Activated CD4-positive, alpha-beta T cell treated with anti-CD3 and anti-CD28 coated beads, Interleukin-2, amount 10 ng/mL, durations not matched to agents 7 days and 5 days (primary cell): ENCODE measurements around the gene UMOD. TPM values are rescaled to one million over a fixed set of nuclear protein-coding genes. Genes with fewer than 3 reads are reported as not detected.

Experiments used
- CTCF ChIA-PET: fragments of 350-600 bp; sonication (Branson Sonifier 250); formaldehyde crosslinking; loops from one replicate; lab custom pipeline; 2021; ENCODE audit warnings: antibody characterized with exemption; lab: Charles Lee
- POLR2A ChIA-PET: fragments of 350-600 bp; sonication (Branson Sonifier 250); formaldehyde crosslinking; loops from one replicate; lab custom pipeline; 2021; ENCODE audit warnings: antibody characterized with exemption; lab: Charles Lee
- DNase-seq: peaks from one replicate; pipeline ENCODE4 v3.0.0-alpha.2; 2020
- H3K27ac Mint-ChIP-seq: one replicate; pipeline ENCODE4 v1.8.0; 2021; ENCODE audit warnings: mild to moderate bottlenecking, moderate library complexity, mixed read lengths
- H3K27me3 Mint-ChIP-seq: one replicate; pipeline ENCODE4 v1.8.0; 2021; ENCODE audit warnings: mixed read lengths
- H3K36me3 Mint-ChIP-seq: one replicate; pipeline ENCODE4 v1.8.0; 2021; ENCODE audit warnings: low read depth, mixed read lengths
- H3K4me1 Mint-ChIP-seq: one replicate; pipeline ENCODE4 v1.8.0; 2021; ENCODE audit warnings: mixed read lengths
- H3K4me3 Mint-ChIP-seq: one replicate; pipeline ENCODE4 v1.8.0; 2021; ENCODE audit warnings: mild to moderate bottlenecking, moderate library complexity, mixed read lengths
- H3K9me3 Mint-ChIP-seq: one replicate; pipeline ENCODE4 v1.8.0; 2021; ENCODE audit warnings: mixed read lengths
- total RNA-seq, 2 experiments: library from RNA; stranded (reverse); gene quantifications; one replicate each; pipeline ENCODE4 v1.2.3, GENCODE V29; 2021

The UMOD gene
- total RNA-seq, 2 experiments from 2014 or later: not detected

DNA sequence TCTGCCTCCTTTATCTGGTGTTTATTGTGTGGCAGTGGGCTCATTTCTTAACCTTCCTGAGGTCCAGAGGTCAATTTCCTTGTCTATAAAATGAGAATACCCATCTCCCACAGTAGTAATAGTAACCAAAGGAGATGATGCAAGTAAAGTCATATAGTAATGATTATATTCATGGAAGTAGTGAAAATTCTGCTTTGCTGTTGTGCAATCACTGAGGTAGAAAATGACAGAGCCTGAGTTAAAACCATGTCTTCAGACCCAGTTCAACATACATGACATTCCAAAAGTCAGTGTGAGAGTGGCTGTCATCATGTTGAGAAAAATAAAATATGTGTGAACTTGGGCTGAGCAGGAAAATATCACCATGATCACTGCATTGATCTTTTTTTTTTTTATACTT is 864 bp upstream of the UMOD start:
- Mint-ChIP-seq H3K27me3 (peaks cover 3% of the 10 kb centered on the region), H3K4me1 (no peaks in the 10 kb centered on the region), H3K27ac (no peak overlapping the region), H3K9me3 (no peaks in the 10 kb centered on the region), H3K4me3 (no peak overlapping the region), H3K36me3 (no peaks in the 10 kb centered on the region)
- ChIA-PET POLR2A (no interaction called here), CTCF (no interaction called here)
- DNase-seq: no peak

DNA sequence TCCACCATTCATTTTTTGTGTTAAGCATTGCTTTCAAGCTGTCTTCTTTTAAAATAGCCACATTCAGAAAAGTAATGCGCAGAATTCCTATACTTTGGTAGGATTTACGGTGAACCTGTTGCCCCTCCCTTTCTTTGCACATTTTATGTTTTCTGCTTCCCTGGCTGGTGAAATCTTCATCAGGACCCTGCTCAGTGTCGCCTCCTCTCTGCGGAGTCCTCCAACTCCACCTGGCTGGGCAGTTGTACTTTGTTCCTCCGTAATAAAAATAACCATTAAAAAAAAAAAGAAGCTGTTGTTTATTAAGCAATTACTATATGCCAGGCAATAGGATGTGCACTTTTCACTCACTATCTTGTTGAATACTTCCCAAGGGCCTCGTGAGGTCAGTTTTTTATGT is 2.9 kb downstream of the UMOD start:
- Mint-ChIP-seq H3K4me1 (no peaks in the 10 kb centered on the region), H3K36me3 (no peaks in the 10 kb centered on the region), H3K9me3 (no peaks in the 10 kb centered on the region), H3K4me3 (no peak overlapping the region), H3K27me3 (peaks cover 2% of the 10 kb centered on the region), H3K27ac (no peak overlapping the region)
- DNase-seq: no peak
- ChIA-PET CTCF (no interaction called here), POLR2A (no interaction called here)

DNA sequence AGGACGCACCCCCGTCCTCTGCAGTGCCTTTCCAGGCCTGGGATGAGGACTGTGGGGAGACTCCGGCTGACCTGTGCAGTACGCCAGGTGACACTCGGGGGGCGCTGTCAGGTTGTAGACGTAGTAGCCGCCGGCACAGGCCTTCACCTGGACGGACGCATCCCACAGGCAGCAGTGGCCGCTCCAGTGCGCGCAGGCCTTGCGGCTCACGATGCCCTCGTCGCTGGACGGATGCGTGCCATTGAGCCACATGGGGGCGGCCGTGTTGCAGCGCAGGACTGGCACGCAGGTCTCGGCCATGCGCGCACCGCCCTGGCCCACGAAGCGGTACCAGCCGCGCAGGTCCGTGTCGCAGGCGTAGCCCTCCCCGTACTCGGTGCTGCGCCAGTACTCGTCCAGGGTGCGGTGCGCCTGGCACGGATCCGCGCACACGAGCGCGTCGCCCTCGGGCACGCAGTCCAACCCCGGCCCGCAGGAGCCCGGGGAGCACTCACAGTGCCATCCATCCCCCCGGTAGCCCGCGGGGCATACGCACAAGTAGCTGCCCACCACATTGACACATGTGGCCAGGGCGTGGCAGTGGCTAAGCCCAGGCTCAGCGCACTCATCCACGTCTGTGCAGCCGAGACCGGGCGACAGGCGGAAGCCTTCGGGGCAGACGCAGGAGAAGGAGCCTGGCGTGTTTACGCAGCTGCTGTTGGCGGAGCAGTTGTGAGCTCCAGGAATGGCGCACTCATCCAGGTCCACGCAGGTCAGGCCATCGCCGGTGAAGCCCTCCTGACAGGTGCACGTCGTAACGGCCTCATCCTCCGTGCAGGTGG is 3.9 kb downstream of the UMOD start:
- peaks cover 2% of the 10 kb centered on the region for H3K27me3 Mint-ChIP-seq
- H3K4me3 Mint-ChIP-seq: no peak overlapping the region
- H3K36me3 Mint-ChIP-seq: no peaks in the 10 kb centered on the region
- DNase-seq: no peak
- no peak overlapping the region for H3K27ac Mint-ChIP-seq
- no peaks in the 10 kb centered on the region for H3K4me1 Mint-ChIP-seq
- POLR2A ChIA-PET: no interaction called here
- no peaks in the 10 kb centered on the region for H3K9me3 Mint-ChIP-seq
- CTCF ChIA-PET: no interaction called here

DNA sequence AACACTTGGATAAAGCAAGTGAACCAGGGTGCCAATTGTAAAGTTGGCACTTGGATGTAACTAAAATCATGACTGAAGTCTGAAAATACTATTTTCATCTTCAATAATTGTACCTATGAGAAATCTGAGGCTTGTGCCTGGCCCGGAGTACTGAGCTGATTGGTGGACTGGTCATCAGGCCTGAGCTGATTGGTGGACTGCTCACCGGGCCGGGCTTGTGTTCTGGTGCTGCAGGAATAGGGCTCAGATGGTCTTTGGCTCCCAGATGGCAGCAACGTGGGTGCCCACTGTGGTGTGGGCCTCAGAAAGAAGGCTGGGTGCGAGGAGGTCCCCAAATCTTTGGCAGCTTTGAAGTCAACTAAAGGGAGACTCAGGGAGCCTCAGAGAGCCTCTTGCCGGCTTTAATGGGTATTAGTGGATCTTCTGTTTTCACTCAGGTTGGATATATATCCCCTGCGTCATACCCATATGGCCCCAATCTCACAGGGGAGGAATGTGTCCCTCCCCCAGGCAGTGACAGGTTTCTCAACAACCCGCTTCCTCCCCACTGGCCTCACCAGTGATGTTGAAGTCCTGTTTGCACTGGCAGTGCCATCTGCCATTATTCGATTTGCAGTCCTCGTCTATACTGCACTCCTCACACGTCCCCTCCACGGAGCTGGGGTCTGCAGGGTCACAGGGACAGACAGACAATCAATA is 4.7 kb downstream of the UMOD start:
- no peak overlapping the region for H3K27ac Mint-ChIP-seq
- H3K36me3 Mint-ChIP-seq: no peaks in the 10 kb centered on the region
- no peak for DNase-seq
- no peaks in the 10 kb centered on the region for H3K9me3 Mint-ChIP-seq
- POLR2A ChIA-PET: no interaction called here
- H3K4me1 Mint-ChIP-seq: no peaks in the 10 kb centered on the region
- no peak overlapping the region for H3K4me3 Mint-ChIP-seq
- CTCF ChIA-PET: no interaction called here
- H3K27me3 Mint-ChIP-seq: no peaks in the 10 kb centered on the region

DNA sequence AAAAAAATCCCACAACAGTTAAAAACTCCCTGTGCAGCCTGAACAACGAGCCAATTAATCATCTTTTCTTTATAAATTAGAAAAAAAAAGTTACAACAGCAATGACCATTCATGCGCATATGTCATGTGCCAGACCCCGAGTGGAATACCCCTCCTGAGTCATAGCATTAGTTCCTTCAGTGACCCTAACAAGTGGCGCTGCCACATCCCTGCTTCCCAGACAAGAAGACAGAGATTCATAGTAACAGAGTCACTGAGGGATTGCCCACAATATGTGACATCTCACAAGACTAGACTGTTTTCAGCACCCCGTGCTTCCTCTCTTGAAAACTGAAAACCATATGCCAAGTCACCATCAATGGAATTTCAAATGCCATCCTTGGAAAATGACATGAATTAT is 7.9 kb downstream of the UMOD start:
- H3K4me3 Mint-ChIP-seq: no peak overlapping the region
- ChIA-PET CTCF (no interaction called here), POLR2A (no interaction called here)
- H3K9me3 Mint-ChIP-seq: no peaks in the 10 kb centered on the region
- H3K27ac Mint-ChIP-seq: no peak overlapping the region
- H3K4me1 Mint-ChIP-seq: no peaks in the 10 kb centered on the region
- no peaks in the 10 kb centered on the region for H3K27me3 Mint-ChIP-seq
- DNase-seq: no peak
- no peaks in the 10 kb centered on the region for H3K36me3 Mint-ChIP-seq

DNA sequence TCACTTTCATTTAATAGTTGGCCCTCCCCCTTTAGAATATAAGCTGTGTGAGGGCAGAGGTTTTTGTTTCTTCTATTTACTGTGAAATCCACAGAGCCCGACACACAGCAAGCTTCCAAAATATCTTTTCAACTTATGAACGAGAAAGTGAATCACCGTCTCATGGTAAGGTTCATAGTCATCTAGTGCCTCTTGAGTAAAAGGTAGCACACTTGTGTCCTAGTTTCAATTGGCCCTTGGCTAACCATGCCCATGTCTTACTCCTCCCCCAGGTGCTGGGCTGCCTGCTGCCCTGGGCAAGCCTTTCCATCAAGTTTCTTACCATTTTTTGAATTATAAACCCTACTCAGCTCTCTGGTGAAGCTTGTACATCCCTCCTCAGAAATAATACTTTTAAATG is 12.8 kb downstream of the UMOD start:
- Mint-ChIP-seq H3K27me3 (no peaks in the 10 kb centered on the region), H3K27ac (no peak overlapping the region), H3K4me3 (no peak overlapping the region), H3K36me3 (no peaks in the 10 kb centered on the region), H3K4me1 (no peaks in the 10 kb centered on the region), H3K9me3 (no peaks in the 10 kb centered on the region)
- no peak for DNase-seq
- POLR2A ChIA-PET: no interaction called here
- CTCF ChIA-PET: interaction anchor here (0.6 kb wide), 1 partner anchor 95 kb away, joined by 3 read pairs; no protein-coding TSS in a partner anchor

DNA sequence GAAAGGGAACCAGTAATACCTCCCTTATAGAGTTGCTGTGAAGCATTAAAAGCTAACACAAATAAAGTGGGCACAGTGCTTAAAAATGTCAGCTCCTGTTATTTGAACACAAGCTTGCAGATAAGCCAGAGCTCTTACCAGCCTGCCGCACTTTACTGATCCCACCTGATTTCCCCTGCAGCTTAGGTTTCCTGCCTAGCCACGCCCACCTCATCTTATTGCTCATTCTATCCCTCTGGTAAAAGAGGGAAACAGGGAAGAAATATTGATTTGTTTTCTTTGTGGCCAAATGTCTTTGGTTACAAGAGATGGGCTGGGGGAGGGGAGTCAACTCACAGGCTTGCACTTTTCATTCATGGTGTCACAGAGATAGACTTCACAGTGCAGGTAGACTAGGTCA is 15.6 kb downstream of the UMOD start:
- no peak overlapping the region for H3K4me3 Mint-ChIP-seq
- ChIA-PET POLR2A (no interaction called here), CTCF (no interaction called here)

DNA sequence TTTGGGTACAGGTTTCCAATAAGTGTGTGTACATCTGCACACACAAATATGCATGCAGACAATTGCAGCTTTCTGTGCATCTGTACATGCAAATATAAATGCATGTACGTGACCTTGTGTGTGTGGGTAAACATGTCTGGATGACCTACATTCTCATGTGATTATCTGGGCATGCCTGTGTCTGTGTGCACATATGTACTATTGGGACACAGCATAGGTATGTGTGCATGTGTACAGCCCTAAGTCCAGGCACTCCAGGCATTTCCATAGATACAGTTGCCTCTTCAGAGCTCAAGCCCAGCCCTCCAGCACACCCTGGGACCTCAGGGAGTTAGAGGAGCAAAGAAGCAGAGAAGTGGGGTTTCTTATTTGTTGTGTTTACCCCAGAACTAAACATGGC is 18.1 kb downstream of the UMOD start:
- ChIA-PET CTCF (no interaction called here), POLR2A (no interaction called here)
- Mint-ChIP-seq H3K36me3 (no peaks in the 10 kb centered on the region), H3K27ac (no peak overlapping the region), H3K27me3 (no peaks in the 10 kb centered on the region), H3K4me3 (no peak overlapping the region), H3K9me3 (no peaks in the 10 kb centered on the region), H3K4me1 (no peaks in the 10 kb centered on the region)
- DNase-seq: no peak

More for the DNA sequence above, 15.6 kb downstream of the UMOD start:
- no peak for DNase-seq
- Mint-ChIP-seq H3K9me3 (no peaks in the 10 kb centered on the region), H3K4me1 (no peaks in the 10 kb centered on the region), H3K27me3 (no peaks in the 10 kb centered on the region), H3K27ac (no peak overlapping the region), H3K36me3 (no peaks in the 10 kb centered on the region)

DNA sequence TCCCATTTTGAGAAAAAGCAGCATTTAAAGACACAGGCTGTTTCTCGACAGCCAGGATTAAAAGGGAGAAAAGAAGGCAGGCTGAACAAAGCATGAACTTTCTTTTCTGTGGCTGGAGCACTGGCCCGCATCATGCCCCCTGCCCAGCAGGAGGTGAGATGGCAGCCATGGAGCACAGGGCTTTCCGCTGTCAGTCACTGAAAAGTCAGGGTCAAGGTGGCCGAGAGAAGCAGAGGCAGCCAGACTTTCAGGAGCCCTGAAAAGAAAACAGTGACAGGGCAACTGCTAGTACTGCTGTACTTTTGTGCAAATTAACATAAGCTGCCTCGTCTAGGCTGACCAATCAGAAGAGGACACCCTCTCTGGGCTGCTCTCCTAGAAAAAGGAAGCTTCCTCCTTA is 19.4 kb downstream of the UMOD start:
- H3K9me3 Mint-ChIP-seq: no peaks in the 10 kb centered on the region
- no peaks in the 10 kb centered on the region for H3K36me3 Mint-ChIP-seq
- no peaks in the 10 kb centered on the region for H3K4me1 Mint-ChIP-seq
- no peaks in the 10 kb centered on the region for H3K27me3 Mint-ChIP-seq
- DNase-seq: no peak
- POLR2A ChIA-PET: no interaction called here
- no peak overlapping the region for H3K4me3 Mint-ChIP-seq
- CTCF ChIA-PET: no interaction called here
- H3K27ac Mint-ChIP-seq: no peak overlapping the region

DNA sequence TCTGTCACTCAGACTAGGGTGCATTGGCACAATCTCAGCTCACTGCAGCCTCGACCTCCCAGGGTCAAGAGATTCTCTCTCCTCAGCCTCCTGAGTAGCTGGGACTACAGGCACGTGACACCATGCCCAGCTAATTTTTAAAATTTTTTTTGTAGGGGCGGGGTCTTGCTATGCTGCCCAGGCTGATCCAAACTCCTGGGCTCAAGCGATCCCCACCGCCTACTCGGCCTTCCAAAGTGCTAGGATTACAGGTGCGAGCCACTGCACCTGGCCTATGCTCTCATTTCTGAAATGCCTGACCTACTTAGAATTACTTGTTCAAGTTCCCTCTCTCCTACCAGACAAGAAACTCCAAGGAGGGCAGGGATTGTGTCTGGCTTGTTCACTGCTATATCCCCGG is 20.1 kb downstream of the UMOD start:
- ChIA-PET POLR2A (no interaction called here), CTCF (no interaction called here)
- DNase-seq: no peak
- Mint-ChIP-seq H3K36me3 (no peaks in the 10 kb centered on the region), H3K9me3 (no peaks in the 10 kb centered on the region), H3K27me3 (no peaks in the 10 kb centered on the region), H3K4me3 (no peak overlapping the region), H3K27ac (no peak overlapping the region), H3K4me1 (no peaks in the 10 kb centered on the region)

DNA sequence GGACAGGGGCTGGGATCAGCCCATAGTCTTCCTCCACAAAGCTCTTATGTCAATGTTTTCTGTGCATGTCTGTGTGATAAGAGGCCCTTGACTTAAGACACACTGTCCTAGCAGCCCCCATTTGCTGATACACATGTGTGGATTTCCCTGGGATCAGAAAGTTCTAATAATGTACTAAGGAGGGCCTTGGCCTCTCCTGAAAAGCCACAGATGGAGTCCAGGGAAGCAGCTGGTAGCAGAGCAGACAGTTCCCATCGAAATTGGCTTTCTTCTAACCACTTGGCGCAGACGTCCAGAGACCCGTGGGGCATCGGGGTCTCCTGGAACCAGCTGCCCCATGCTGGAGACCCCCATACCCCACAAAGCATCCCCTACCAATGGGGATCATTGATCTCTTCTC is 20.9 kb downstream of the UMOD start:
- no peaks in the 10 kb centered on the region for H3K36me3 Mint-ChIP-seq
- no peak overlapping the region for H3K4me3 Mint-ChIP-seq
- H3K9me3 Mint-ChIP-seq: no peaks in the 10 kb centered on the region
- POLR2A ChIA-PET: no interaction called here
- no peaks in the 10 kb centered on the region for H3K27me3 Mint-ChIP-seq
- DNase-seq: no peak
- no peaks in the 10 kb centered on the region for H3K4me1 Mint-ChIP-seq
- H3K27ac Mint-ChIP-seq: no peak overlapping the region
- CTCF ChIA-PET: no interaction called here

DNA sequence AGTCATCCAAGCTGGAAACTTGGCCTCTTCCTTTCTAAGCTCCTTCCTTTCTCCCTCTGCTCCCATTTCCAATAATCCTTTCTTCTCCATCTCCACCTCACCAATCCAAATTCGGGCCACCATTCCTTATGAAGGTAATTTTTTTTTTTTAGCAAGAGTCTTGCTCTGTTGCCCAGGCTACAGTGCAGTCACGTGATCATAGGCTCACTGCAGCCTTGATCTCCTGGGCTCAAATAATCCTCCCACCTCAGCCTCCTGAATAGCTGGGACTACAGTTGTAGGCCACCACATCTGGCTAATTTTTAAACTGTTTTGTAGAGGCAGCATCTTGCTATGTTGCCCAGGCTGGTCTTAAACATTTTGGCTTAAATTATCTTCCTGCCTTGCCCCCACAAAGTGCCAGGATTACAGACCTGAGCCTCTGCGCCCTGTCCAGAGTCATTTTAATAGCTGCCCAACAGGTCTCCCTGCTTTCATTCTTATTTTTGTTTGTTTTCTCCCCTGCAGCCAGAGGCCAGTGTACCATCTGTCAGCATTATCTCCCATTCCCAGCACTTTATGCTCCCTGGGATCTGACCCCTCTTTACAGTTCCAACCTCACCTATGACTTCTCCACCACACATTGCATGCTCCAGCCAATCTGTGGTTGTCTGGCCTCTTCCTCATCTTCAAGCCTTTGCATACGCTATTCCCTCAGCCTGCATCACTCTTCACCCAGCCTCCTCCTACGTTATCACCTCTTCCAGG is 22.9 kb downstream of the UMOD start:
- CTCF ChIA-PET: no interaction called here
- POLR2A ChIA-PET: no interaction called here
- H3K27me3 Mint-ChIP-seq: no peaks in the 10 kb centered on the region
- no peak for DNase-seq
- H3K4me3 Mint-ChIP-seq: no peak overlapping the region
- no peaks in the 10 kb centered on the region for H3K9me3 Mint-ChIP-seq
- H3K4me1 Mint-ChIP-seq: no peaks in the 10 kb centered on the region
- no peak overlapping the region for H3K27ac Mint-ChIP-seq
- H3K36me3 Mint-ChIP-seq: no peaks in the 10 kb centered on the region

DNA sequence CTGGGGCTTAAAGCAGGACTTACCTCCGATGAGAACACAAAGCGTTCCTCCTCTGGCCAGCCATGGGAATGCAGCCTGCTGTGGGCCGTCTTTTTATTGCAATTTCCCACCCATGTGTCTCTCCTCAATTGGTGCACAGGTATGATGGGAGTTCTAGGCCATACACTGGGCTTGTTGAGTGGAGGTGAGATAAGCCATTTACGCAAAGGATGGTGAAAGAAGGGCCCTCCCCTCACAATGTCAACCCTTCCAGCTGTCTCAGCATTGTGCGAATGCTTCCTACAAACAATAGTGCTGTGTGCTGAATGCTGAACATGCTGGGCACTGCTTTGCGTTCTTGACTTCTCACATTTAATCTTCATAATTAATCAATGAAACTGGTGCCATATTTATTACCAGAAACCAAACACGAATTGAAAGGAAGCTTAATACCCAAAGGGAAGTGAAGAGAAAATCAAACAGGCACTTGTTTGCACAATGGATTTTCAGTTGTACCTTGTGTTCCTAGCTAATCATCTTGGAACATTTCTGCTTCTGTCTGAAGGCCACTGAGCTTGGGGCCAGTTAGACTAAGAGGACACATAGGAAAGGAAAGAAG is 25.0 kb downstream of the UMOD start, which contains the start of gene GP2:
Gene GP2, minus strand, starts transcription at position 70 of the 598 bp plus-strand sequence. CDS start 1,082 bp downstream, outside the sequence.
- DNase-seq: no peak
- Mint-ChIP-seq H3K4me3 (no peak within 1 kb of the TSS), H3K4me1 (no peaks in the 10 kb centered on the region), H3K27me3 (no peaks in the 10 kb centered on the region), H3K27ac (no peak within 1 kb of the TSS), H3K9me3 (no peaks in the 10 kb centered on the region), H3K36me3 (no peaks in the 10 kb centered on the region)
- CTCF ChIA-PET: no interaction called here
- POLR2A ChIA-PET: no interaction called here
